GM19455 (cell line): ENCODE measurements around the gene CRYGC.

ENCODE experiments used
- ATAC-seq: cut with Tn5 transposase; IDR thresholded peaks from one replicate; pipeline ENCODE4 v1.9.1; 2021; ENCODE audit not compliant: unreplicated experiment

CRYGC gene

DNA sequence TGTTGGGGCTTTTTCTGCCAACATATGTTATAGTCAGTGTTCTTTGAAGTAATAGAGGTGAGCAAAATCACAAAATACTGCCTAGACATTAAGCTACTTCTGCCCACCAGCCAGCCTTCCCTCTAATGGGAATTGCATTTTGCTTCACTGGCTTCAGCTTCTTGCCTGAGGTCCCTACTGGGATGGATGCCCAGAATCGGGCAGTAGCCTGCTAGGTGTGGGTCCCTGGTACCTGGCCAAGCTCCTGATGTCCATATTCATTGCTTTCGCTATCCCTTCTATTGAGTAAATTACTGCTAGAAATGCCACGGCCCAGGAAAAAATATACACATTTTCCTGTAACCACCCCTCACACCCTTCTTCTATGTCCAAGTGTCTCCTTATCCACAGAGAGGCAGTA, 32.3 kb downstream of the CRYGC start:
- ATAC-seq, result no peak

DNA sequence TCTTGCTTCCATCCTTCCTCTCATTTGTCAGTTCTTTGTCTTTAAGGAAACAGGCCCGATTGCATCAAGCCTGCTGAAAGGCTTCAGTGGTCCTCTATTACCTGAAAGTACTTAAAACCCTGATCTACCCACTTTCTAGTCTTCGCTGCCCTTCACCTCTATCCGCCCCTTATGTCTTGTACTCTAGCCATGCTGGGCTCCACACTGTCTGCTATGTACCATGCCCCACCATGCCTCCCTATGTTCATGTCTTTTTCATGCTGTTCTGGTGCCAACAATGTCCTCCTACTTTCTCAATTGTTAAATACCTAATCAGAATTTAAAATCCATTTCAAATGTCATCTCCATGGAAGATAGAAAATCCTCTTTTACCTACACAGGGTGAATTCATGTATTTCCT, 33.5 kb downstream of the CRYGC start:
- ATAC-seq, result no peak

DNA sequence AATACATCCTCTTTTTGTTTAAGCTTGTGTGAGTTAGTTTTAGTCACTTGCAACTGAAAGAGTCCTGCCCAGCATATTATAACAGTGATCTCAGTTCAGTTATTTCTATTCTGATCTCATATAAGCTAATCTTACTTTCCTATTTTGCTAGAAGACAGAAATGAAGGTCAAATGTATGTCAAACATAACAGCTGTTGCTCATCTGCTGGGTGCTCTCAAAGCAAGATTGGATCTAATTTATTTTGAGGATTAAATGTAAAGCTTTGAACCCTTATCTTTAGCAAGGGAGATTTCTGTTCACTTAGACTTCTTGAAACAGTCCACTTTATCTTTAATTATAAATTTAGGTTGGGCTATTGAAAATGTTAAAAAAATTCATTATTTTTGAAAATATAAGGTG, 36.5 kb downstream of the CRYGC start:
- ATAC-seq, result no peak

DNA sequence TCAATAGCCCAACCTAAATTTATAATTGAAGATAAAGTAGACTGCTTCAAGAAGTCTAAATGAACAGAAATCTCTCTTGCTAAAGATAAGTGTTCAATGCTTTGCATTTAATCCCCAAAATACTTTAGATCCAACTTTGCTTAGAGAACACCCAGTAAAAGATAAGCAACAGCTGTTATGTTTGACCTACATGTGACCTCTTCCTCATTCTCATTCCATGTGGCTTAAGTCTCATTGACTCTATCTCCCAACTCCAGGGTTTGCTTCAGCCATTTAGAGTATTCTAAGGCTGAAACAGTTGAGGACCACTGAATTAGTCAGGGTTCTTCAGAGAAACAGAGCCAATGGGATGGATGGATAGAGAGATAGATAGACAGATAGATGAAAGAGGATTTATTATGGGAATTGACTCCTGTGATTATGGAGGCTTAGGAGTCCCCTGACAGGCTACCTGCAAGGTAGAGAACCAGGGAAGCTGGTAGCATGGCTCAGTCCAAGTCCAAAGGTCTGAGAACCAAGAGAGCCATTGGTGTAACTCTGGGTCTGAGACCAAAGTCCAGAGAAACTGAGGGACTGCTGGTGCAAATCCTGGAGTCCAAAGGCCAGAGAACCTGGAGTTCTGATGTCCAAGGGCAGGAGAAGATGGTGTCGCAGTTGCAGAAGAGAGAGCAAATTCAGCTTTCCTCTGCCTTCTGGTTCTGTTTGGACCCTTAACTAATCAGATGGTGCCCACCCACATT, 37.4 kb downstream of the CRYGC start:
- ATAC-seq, result no peak

DNA sequence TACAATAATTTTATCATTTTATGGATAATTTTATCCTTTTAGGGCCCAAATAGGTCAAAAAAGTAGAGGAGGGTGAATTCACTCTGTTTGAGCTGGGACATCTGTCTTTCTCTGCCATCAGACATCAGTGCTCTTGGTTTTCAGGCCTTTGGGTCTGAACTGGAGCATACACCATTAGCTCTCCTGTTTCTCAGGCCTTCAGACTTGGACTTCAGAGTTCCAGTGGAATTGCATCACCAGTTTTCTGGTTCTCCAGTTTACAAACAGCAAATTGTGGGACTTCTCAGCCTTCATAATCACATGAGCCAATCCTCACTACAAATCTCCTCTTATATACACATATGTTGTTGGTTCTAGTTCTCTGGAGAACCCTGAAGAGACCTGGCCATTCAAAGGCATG, 39.2 kb downstream of the CRYGC start:
- ATAC-seq, result no peak

DNA sequence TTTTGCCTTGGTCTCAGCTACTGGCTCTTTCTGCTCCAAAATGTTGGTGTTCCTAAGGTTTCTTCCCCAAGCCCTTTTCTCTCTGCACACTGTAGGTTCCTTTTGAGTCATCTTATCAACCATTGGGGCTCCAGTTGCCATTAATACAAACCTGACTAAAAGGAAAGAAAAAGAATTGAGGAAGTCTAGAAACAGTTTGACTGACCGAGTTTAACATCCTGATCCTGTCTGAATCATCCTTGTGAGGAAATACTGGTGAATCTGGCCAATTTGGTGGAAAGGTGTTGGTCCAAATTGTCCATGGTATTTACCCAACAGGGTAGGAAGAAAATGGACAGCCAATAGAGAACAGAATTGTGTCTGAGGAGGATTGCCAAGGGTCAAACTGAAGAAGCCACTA, 43.6 kb downstream of the CRYGC start:
- ATAC-seq, result no peak

DNA sequence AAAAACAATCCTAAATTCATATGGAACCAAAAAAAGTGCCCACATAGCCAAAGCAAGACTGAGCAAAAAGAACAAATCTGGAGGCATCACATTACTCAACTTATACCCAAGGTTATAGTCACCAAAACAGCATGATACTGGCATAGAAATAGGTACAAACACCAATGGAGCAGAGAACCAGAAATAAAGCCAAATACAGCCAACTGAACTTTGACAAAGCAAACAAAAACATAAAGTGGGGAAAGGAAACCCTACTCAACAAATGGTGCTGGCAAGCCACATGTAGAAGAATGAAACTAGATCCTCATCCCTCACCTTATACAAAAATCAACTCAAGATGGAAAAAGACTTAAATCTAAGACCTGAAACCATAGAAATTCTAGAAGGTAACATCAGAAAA, 45.8 kb downstream of the CRYGC start:
- no peak for ATAC-seq
